Measurements from ENCODE around the gene AGAP3.

- TF ChIP-seq CTCF (IDR thresholded peaks at IDR 0.05; ENCODE audit: low read depth, low read length) (no peak), POLR2A (IDR thresholded peaks at IDR 0.05; ENCODE audit: extremely low read depth, insufficient read length) (no peak), MAX (IDR thresholded peaks at IDR 0.05; ENCODE audit: low read depth, low read length) (no peak), MYC (IDR thresholded peaks at IDR 0.05; ENCODE audit: low read depth, low read length) (no peak)
Observed at GRCh38 chr7:151157645-151158329, 71.5 kb downstream of the AGAP3 start.
